Endothelial cell of hepatic sinusoid (primary cell): ENCODE measurements around the gene TMC3.

Experiments used
- in situ Hi-C: cut with HindIII; loops from 2 replicates; pipeline ENCODE4 v1.10.0; 2017; ENCODE audit warnings: low sequenced_read_pairs

The TMC3 gene

GRCh38 chr15:81301815-81302399 lies 72.1 kb downstream of the TMC3 start:
- in situ Hi-C loops: no loop called here

- in situ Hi-C loops: no loop called here
Measured at GRCh38 chr15:81301385-81301784, 72.6 kb downstream of the TMC3 start.

GRCh38 chr15:81299630-81300273 lies 74.3 kb downstream of the TMC3 start:
- in situ Hi-C loops: loop anchor here (5.0 kb wide), 1 partner anchor 38 kb away; no protein-coding TSS in a partner anchor

- in situ Hi-C loops: loop anchor here (5.0 kb wide), 1 partner anchor 38 kb away; no protein-coding TSS in a partner anchor
Measured at GRCh38 chr15:81299156-81299555, 74.9 kb downstream of the TMC3 start.

- in situ Hi-C loops: loop anchor here (5.0 kb wide), 1 partner anchor 39 kb away; no protein-coding TSS in a partner anchor
Measured at GRCh38 chr15:81298611-81299010, 75.4 kb downstream of the TMC3 start.

- in situ Hi-C loops: loop anchor here (5.0 kb wide), 1 partner anchor 39 kb away; no protein-coding TSS in a partner anchor
Measured at GRCh38 chr15:81297603-81298575, 76.1 kb downstream of the TMC3 start.

- in situ Hi-C loops: loop anchor here (5.0 kb wide), 1 partner anchor 40 kb away; no protein-coding TSS in a partner anchor
Measured at GRCh38 chr15:81297147-81297572, 76.9 kb downstream of the TMC3 start.

GRCh38 chr15:81296673-81297072 lies 77.3 kb downstream of the TMC3 start:
- in situ Hi-C loops: loop anchor here (5.0 kb wide), 1 partner anchor 41 kb away; no protein-coding TSS in a partner anchor

GRCh38 chr15:81296186-81296585 lies 77.8 kb downstream of the TMC3 start:
- in situ Hi-C loops: loop anchor here (5.0 kb wide), 1 partner anchor 41 kb away; no protein-coding TSS in a partner anchor

- in situ Hi-C loops: loop anchor here (5.0 kb wide), 1 partner anchor 42 kb away; no protein-coding TSS in a partner anchor
Measured at GRCh38 chr15:81295486-81296121, 78.4 kb downstream of the TMC3 start.

- in situ Hi-C loops: loop anchor here (5.0 kb wide), 2 partner anchors 82 to 103 kb away; no protein-coding TSS in a partner anchor
Measured at GRCh38 chr15:81294516-81294880, 79.5 kb downstream of the TMC3 start.

- in situ Hi-C loops: loop anchor here (5.0 kb wide), 2 partner anchors 82 to 103 kb away; no protein-coding TSS in a partner anchor
Measured at GRCh38 chr15:81293728-81294515, 80.1 kb downstream of the TMC3 start.

GRCh38 chr15:81292523-81293001 lies 81.5 kb downstream of the TMC3 start:
- in situ Hi-C loops: loop anchor here (5.0 kb wide), 2 partner anchors 80 to 105 kb away; no protein-coding TSS in a partner anchor

- in situ Hi-C loops: loop anchor here (5.0 kb wide), 2 partner anchors 80 to 105 kb away; no protein-coding TSS in a partner anchor
Measured at GRCh38 chr15:81291916-81292522, 82.0 kb downstream of the TMC3 start.

GRCh38 chr15:81289910-81290309 lies 84.1 kb downstream of the TMC3 start:
- in situ Hi-C loops: loop anchor here (5.0 kb wide), 2 partner anchors 78 to 107 kb away; no protein-coding TSS in a partner anchor

GRCh38 chr15:81288616-81289015 lies 85.4 kb downstream of the TMC3 start:
- in situ Hi-C loops: no loop called here

GRCh38 chr15:81288040-81288439 lies 86.0 kb downstream of the TMC3 start:
- in situ Hi-C loops: no loop called here

GRCh38 chr15:81286621-81287121 lies 87.3 kb downstream of the TMC3 start:
- in situ Hi-C loops: no loop called here

- in situ Hi-C loops: no loop called here
Measured at GRCh38 chr15:81285461-81285860, 88.6 kb downstream of the TMC3 start.
